ENCODE measurements around the gene DPF3. TPM values are rescaled to one million over a fixed set of nuclear protein-coding genes. Genes with fewer than 3 reads are reported as not detected.

DPF3 gene
- total and polyA plus RNA-seq, 2 experiments from 2014 or later, result 6.8 to 7.9 TPM

DNA sequence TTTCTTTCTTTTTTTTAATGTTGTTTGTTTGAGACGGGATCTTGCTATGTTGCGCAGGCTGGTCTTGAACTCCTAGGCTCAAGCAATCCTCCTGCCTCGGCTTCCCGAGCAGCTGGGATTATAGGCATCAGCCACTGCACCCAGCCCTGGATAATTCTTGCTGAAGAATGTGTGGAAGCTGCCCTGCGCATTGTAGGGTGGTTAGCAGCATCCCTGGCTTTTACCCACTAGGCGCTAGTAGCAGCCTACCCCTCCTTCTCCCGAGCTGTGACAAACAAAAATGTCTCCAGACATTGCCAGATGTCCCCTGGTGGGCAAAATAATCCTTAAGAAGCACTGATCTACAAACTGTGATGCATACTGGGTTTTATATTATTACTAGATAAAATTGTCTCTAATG, 39.0 kb upstream of the DPF3 start:
- Histone ChIP-seq H3K36me3 (ENCODE audit: low read depth) (no peaks in the 10 kb centered on the region), H3K27me3 (replicated peaks; ENCODE audit: insufficient read depth) (no peaks in the 10 kb centered on the region), H3K79me2 (ENCODE audit: insufficient read depth) (peaks cover 90% of the 10 kb centered on the region), H3K27ac (no peak overlapping the region), H3F3A (ENCODE audit: insufficient read depth) (no peaks in the 10 kb centered on the region), H3K9me3 (ENCODE audit: low read depth) (no peaks in the 10 kb centered on the region), H3K4me2 (ENCODE audit: unreplicated experiment) (no peak overlapping the region), H4K20me1 (ENCODE audit: insufficient read depth) (no peaks in the 10 kb centered on the region), H3K9ac (no peak overlapping the region), H3K4me3 (no peak overlapping the region), H2AFZ (no peak overlapping the region), H3K9me2 (ENCODE audit: insufficient read depth) (no peaks in the 10 kb centered on the region), H3K4me1 (ENCODE audit: insufficient read depth) (no peaks in the 10 kb centered on the region)
- 80 to 82% methylated on average over 7 of the region's 7 CpGs for WGBS, 2 experiments (ENCODE audit: low coverage in 1 of 2, low lambda C conversion rate in 2 of 2, missing lambda C conversion rate in 2 of 2)
- no peak for DNase-seq
- TF ChIP-seq EZH2phosphoT487 (IDR thresholded peaks at IDR 0.05; ENCODE audit: insufficient read depth, low read depth), result no peak
- TF ChIP-seq EZH2 (IDR thresholded peaks at IDR 0.05; ENCODE audit: insufficient read depth, poor library complexity, severe bottlenecking), result no peak
- in situ Hi-C loops (cut with MboI), result no loop called here

DNA sequence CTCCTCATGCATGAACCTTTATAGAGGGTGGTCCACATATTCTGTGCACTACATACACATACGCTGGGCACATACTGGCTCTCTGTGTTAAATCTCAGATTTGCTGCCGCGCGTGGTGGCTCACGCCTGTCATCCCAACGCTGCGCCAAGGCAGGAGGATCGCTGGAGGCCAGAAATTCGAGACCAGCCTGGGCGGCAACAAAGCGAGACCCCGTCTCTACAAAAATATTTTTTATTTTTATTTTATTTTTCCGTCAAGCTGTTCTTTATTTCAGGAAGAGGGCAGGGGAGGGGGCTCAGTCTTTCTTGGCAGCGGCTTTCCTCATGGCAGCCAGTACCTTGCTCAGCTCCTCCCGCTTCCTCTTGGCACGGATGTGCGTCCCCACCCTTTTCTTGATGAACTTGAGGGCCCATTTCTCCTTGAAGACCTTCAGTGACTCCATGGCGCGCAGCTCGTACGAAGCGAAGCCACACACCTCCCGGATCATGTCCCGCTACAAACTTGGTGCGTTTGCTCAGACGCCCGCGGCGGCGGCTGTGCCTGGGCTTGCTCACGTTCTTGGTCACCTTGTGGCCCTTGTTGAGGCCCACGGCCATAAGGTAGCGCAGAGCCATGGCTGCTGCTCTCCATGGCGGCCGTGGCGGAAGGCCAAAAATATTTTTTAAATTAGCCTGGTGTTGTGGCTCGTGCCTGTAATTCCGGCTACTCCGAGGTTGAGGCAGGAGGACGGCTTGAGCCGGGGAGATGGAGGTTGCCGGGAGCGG, 35.6 kb upstream of the DPF3 start:
- Histone ChIP-seq H3K4me3 (no peak overlapping the region), H3K9me2 (ENCODE audit: insufficient read depth) (no peaks in the 10 kb centered on the region), H3K36me3 (ENCODE audit: low read depth) (no peaks in the 10 kb centered on the region), H3K4me1 (ENCODE audit: insufficient read depth) (no peaks in the 10 kb centered on the region), H3K4me2 (ENCODE audit: unreplicated experiment) (no peak overlapping the region), H2AFZ (no peak overlapping the region), H3K79me2 (ENCODE audit: insufficient read depth) (peaks cover 66% of the 10 kb centered on the region), H4K20me1 (ENCODE audit: insufficient read depth) (no peaks in the 10 kb centered on the region), H3K9me3 (ENCODE audit: low read depth) (no peaks in the 10 kb centered on the region), H3K27me3 (replicated peaks; ENCODE audit: insufficient read depth) (no peaks in the 10 kb centered on the region), H3K27ac (no peak overlapping the region), H3K9ac (no peak overlapping the region), H3F3A (ENCODE audit: insufficient read depth) (no peaks in the 10 kb centered on the region)
- DNase-seq, result no peak
- in situ Hi-C loops (cut with MboI), result no loop called here
- TF ChIP-seq EZH2 (IDR thresholded peaks at IDR 0.05; ENCODE audit: insufficient read depth, poor library complexity, severe bottlenecking) (no peak), EZH2phosphoT487 (IDR thresholded peaks at IDR 0.05; ENCODE audit: insufficient read depth, low read depth) (no peak)
- 95% methylated on average over 42 to 43 of the region's 43 CpGs for WGBS, 2 experiments (ENCODE audit: low coverage in 1 of 2, low lambda C conversion rate in 2 of 2, missing lambda C conversion rate in 2 of 2)

DNA sequence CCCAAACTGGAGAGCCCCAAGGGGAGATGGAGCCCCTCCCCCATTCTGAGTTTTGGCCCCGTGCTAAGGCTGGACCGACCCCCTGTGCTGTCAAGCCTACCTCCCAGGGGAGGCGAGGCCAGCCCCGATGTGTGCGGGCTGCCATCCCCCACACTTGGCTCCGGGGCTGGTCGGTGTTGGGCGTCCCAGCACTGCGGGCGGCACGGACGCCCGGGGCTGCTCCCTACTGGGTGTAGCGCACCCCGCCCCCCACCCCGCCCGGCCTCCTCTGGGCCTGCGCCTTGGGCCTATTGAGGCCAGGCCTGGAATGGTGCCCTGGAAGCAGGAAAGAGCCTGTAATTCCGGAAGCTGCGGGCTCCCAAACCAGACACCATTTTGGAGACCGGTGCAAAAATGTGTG, 35.0 kb upstream of the DPF3 start:
- no peak for DNase-seq
- Histone ChIP-seq H2AFZ (no peak overlapping the region), H3K4me1 (ENCODE audit: insufficient read depth) (no peaks in the 10 kb centered on the region), H3K9me3 (ENCODE audit: low read depth) (no peaks in the 10 kb centered on the region), H3K4me2 (ENCODE audit: unreplicated experiment) (no peak overlapping the region), H3K79me2 (ENCODE audit: insufficient read depth) (peaks cover 60% of the 10 kb centered on the region), H3K27ac (no peak overlapping the region), H3K4me3 (no peak overlapping the region), H3K9me2 (ENCODE audit: insufficient read depth) (no peaks in the 10 kb centered on the region), H3F3A (ENCODE audit: insufficient read depth) (no peaks in the 10 kb centered on the region), H3K27me3 (replicated peaks; ENCODE audit: insufficient read depth) (no peaks in the 10 kb centered on the region), H3K36me3 (ENCODE audit: low read depth) (no peaks in the 10 kb centered on the region), H4K20me1 (ENCODE audit: insufficient read depth) (no peaks in the 10 kb centered on the region), H3K9ac (no peak overlapping the region)
- in situ Hi-C loops (cut with MboI), result no loop called here
- 97% methylated on average over 13 to 20 of the region's 21 CpGs for WGBS, 2 experiments (ENCODE audit: low coverage in 1 of 2, low lambda C conversion rate in 2 of 2, missing lambda C conversion rate in 2 of 2)
- no peak for TF ChIP-seq EZH2 (IDR thresholded peaks at IDR 0.05; ENCODE audit: insufficient read depth, poor library complexity, severe bottlenecking)

DNA sequence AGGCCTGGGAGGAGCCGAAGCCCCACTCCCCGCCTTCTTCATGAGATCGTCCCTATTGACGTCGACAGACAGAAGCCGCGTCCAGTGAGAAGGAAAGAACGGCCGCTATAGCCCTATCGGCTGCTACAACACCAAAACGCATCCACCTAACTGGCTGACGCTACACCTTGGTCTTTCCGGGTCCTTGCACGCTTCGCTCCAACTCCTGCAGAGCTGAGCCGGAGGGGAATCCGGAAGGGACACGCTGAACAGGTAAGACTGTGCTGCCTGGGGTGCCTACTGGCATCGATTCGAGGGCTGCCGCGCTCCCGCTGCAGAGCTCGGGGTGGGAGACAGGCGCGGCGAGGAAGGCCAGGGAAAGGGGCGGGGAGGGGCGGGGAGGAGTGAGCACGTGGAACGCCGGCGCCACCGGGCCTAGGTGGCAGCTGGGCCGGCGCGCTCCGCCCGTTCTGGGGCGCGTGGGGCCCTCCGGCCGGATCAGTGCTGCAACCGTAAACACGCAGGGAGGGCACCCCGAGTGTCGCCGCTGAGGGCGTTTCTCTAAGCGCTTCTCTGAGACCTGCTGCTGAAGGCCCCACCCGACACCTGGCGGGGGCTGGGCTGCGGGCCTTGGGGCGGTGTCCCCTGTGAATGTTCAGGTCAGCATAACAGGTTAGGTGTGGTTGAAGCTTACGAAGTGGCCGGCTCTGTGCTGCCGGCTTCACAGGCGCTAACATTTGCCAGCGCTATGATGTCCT, 32.6 kb upstream of the DPF3 start, which contains the start of gene DCAF4:
Gene DCAF4 (plus strand): TSS at position 173 of the 737 bp plus-strand sequence. CDS start 11,515 bp downstream, outside the sequence.
- 1% methylated on average over 38 to 43 of the region's 59 CpGs for WGBS, 2 experiments (ENCODE audit: low coverage in 1 of 2, low lambda C conversion rate in 2 of 2, missing lambda C conversion rate in 2 of 2)
- Histone ChIP-seq H3K4me2 (ENCODE audit: unreplicated experiment) (peak within 1 kb of the TSS; percentile 85), H3K9me2 (ENCODE audit: insufficient read depth) (no peaks in the 10 kb centered on the region), H3K9me3 (ENCODE audit: low read depth) (no peaks in the 10 kb centered on the region), H3K36me3 (ENCODE audit: low read depth) (no peaks in the 10 kb centered on the region), H3K27ac (peak within 1 kb of the TSS; percentile 91), H3F3A (ENCODE audit: insufficient read depth) (peaks cover 4% of the 10 kb centered on the region; the same call in 1 of the 2 replicates), H3K9ac (peak within 1 kb of the TSS; percentile 95), H4K20me1 (ENCODE audit: insufficient read depth) (no peaks in the 10 kb centered on the region), H3K4me3 (peak within 1 kb of the TSS; percentile 84), H2AFZ (peak within 1 kb of the TSS; percentile 88), H3K4me1 (ENCODE audit: insufficient read depth) (0 out of 2 replicates have a peak, but pooled peaks cover 4% of the 10 kb centered on the region), H3K79me2 (ENCODE audit: insufficient read depth) (peaks cover 36% of the 10 kb centered on the region), H3K27me3 (replicated peaks; ENCODE audit: insufficient read depth) (no peaks in the 10 kb centered on the region)
- peak; percentile 100 for DNase-seq
- no peak for TF ChIP-seq EZH2 (IDR thresholded peaks at IDR 0.05; ENCODE audit: insufficient read depth, poor library complexity, severe bottlenecking)
- no peak for TF ChIP-seq EZH2phosphoT487 (IDR thresholded peaks at IDR 0.05; ENCODE audit: insufficient read depth, low read depth)
- in situ Hi-C loops (cut with MboI), result no loop called here

All from GM23248 (cell line).